Keratinocyte (primary cell): ENCODE data around the gene LSM7.

Source experiments
- CTCF ChIP-seq, 3 experiments: IDR thresholded peaks in 1 of 3; conservative IDR thresholded peaks in 1 of 3; optimal IDR thresholded peaks in 1 of 3; 2 replicates in 2 of 3; 3 replicates in 1 of 3; pipeline versions ENCODE3 to v1.5.1; 2011; ENCODE audit warnings: low read length in 3 of 3, mild to moderate bottlenecking in 3 of 3, moderate library complexity in 2 of 3, control low read depth in 1 of 3, inconsistent platforms in 1 of 3; ENCODE audit not compliant: insufficient read depth in 2 of 3; ENCODE audit errors: extremely low read depth in 1 of 3
- EZH2 ChIP-seq: IDR thresholded peaks from one replicate; pipeline ENCODE4 v1.6.1; 2012; ENCODE audit warnings: inconsistent platforms, mild to moderate bottlenecking, low read length, moderate library complexity

- TF ChIP-seq CTCF (optimal IDR thresholded peaks at IDR 0.05 in 1 of 3, IDR thresholded peaks at IDR 0.05 in 1 of 3, conservative IDR thresholded peaks at IDR 0.05 in 1 of 3; ENCODE audit: extremely low read depth in 1 of 3, insufficient read depth in 2 of 3, low read length in 3 of 3) (no peak), EZH2 (no peak)
These were observed 43.3 kb upstream of the LSM7 start for GRCh38 chr19:2371656-2372055.
